SK-N-SH treated with all-trans-retinoic acid at 6 μM for 48 hours (cell line): ENCODE results near the gene SMKR1.

Experiments
- ATAC-seq: fragments of 200-7000 bp; cut with Tn5 transposase; 3 replicates; pipeline ENCODE4 v1.9.1; 2020; ENCODE audit warnings: mild to moderate bottlenecking, moderate library complexity
- ARNTL ChIP-seq: fragments of 450-650 bp; formaldehyde crosslinking; IDR thresholded peaks from 2 replicates; pipeline ENCODE4 v1.5.0; 2020; ENCODE audit warnings: low read depth, mild to moderate bottlenecking, moderate library complexity, borderline replicate concordance
- BACH2 ChIP-seq: fragments of 250-450 bp; sonication (Bioruptor Pico); IDR thresholded peaks from 2 replicates; pipeline ENCODE4 v1.9.0; 2021; ENCODE audit warnings: mild to moderate bottlenecking, borderline replicate concordance
- CREB5 ChIP-seq: fragments of 250-450 bp; sonication (Bioruptor Pico); IDR thresholded peaks from 2 replicates; pipeline ENCODE4 v1.5.1; 2020; ENCODE audit warnings: low read depth, mild to moderate bottlenecking, moderate library complexity
- CSDC2 ChIP-seq: fragments of 250-450 bp; sonication (Bioruptor Pico); IDR thresholded peaks from 2 replicates; pipeline ENCODE4 v1.5.0; 2020; ENCODE audit warnings: mild to moderate bottlenecking, moderate library complexity
- CSRNP3 ChIP-seq: fragments of 250-450 bp; sonication (Bioruptor Pico); IDR thresholded peaks from 2 replicates; pipeline ENCODE4 v1.5.1; 2021; ENCODE audit warnings: mild to moderate bottlenecking, moderate library complexity
- ESRRG ChIP-seq: fragments of 250-450 bp; sonication (Bioruptor Pico); IDR thresholded peaks from 2 replicates; pipeline ENCODE4 v1.6.1; 2021; ENCODE audit warnings: mild to moderate bottlenecking
- GLIS3 ChIP-seq: fragments of 250-450 bp; sonication (Bioruptor Pico); IDR thresholded peaks from 2 replicates; pipeline ENCODE4 v1.5.0; 2020; ENCODE audit warnings: mild to moderate bottlenecking, moderate library complexity
- ISL1 ChIP-seq: fragments of 250-450 bp; sonication (Bioruptor Pico); IDR thresholded peaks from 2 replicates; pipeline ENCODE4 v2.1.2; 2022; ENCODE audit warnings: mild to moderate bottlenecking, moderate library complexity
- OSR1 ChIP-seq: fragments of 250-450 bp; sonication (Bioruptor Pico); IDR thresholded peaks from 2 replicates; pipeline ENCODE4 v1.8.0; 2022; ENCODE audit warnings: moderate library complexity, mild to moderate bottlenecking, inconsistent platforms
- PATZ1 ChIP-seq: fragments of 250-450 bp; sonication (Bioruptor Pico); IDR thresholded peaks from 2 replicates; pipeline ENCODE4 v1.8.0; 2020; ENCODE audit warnings: mild to moderate bottlenecking, moderate library complexity, borderline replicate concordance
- POU6F1 ChIP-seq: fragments of 250-450 bp; sonication (Bioruptor Pico); IDR thresholded peaks from 2 replicates; pipeline ENCODE4 v1.8.0; 2021; ENCODE audit warnings: low read depth, mild to moderate bottlenecking, moderate library complexity, borderline replicate concordance
- RARB ChIP-seq: fragments of 250-450 bp; sonication (Bioruptor Pico); IDR thresholded peaks from 2 replicates; pipeline ENCODE4 v1.8.0; 2021; ENCODE audit warnings: mild to moderate bottlenecking, moderate library complexity
- SNAI2 ChIP-seq: fragments of 250-450 bp; sonication (Bioruptor Pico); IDR thresholded peaks from 2 replicates; pipeline ENCODE4 v1.5.0; 2020; ENCODE audit warnings: mild to moderate bottlenecking, moderate library complexity
- TCF4 ChIP-seq: fragments of 250-450 bp; sonication (Bioruptor Pico); IDR thresholded peaks from 2 replicates; pipeline ENCODE4 v1.8.0; 2021; ENCODE audit warnings: mild to moderate bottlenecking, moderate library complexity, borderline replicate concordance
- TOX ChIP-seq: fragments of 250-450 bp; sonication (Bioruptor Pico); IDR thresholded peaks from 2 replicates; pipeline ENCODE4 v1.8.0; 2021; ENCODE audit warnings: mild to moderate bottlenecking, moderate library complexity, borderline replicate concordance
- TSHZ2 ChIP-seq: fragments of 250-450 bp; sonication (Bioruptor Pico); IDR thresholded peaks from 2 replicates; pipeline ENCODE4 v1.5.0; 2020; ENCODE audit warnings: mild to moderate bottlenecking, moderate library complexity
- ZC3H10 ChIP-seq: fragments of 250-450 bp; sonication (Bioruptor Pico); IDR thresholded peaks from 2 replicates; pipeline ENCODE4 v1.5.1; 2021; ENCODE audit warnings: mild to moderate bottlenecking, moderate library complexity
- ZFP3 ChIP-seq: fragments of 250-450 bp; sonication (Bioruptor Pico); IDR thresholded peaks from 2 replicates; pipeline ENCODE4 v1.5.0; 2020; ENCODE audit warnings: mild to moderate bottlenecking, moderate library complexity
- ZFP30 ChIP-seq: fragments of 450-650 bp; formaldehyde crosslinking; IDR thresholded peaks from 2 replicates; pipeline ENCODE4 v1.5.0; 2022; ENCODE audit warnings: mild to moderate bottlenecking, moderate library complexity
- ZNF565 ChIP-seq: fragments of 450-650 bp; formaldehyde crosslinking; conservative IDR thresholded peaks from 2 replicates; pipeline ENCODE4 v1.5.0; 2020; ENCODE audit warnings: low read depth, mild to moderate bottlenecking, moderate library complexity
- ZNF70 ChIP-seq: fragments of 450-650 bp; formaldehyde crosslinking; IDR thresholded peaks from 2 replicates; pipeline ENCODE4 v1.5.0; 2020; ENCODE audit warnings: mild to moderate bottlenecking, moderate library complexity
- ZNF8 ChIP-seq: fragments of 450-650 bp; formaldehyde crosslinking; IDR thresholded peaks from 2 replicates; pipeline ENCODE4 v1.5.0; 2020; ENCODE audit warnings: mild to moderate bottlenecking, moderate library complexity

The SMKR1 gene

GRCh38 chr7:129538790-129539189 lies 36.5 kb downstream of the SMKR1 start (continued):
- TF ChIP-seq ESRRG (CRISPR knock-in tag), result no peak

GRCh38 chr7:129540340-129540739 lies 38.0 kb downstream of the SMKR1 start:
- no peak for ATAC-seq
- TF ChIP-seq TOX (CRISPR knock-in tag) (no peak), BACH2 (CRISPR knock-in tag) (no peak)

- no peak for ATAC-seq
- TF ChIP-seq CSRNP3 (CRISPR knock-in tag) (no peak), ZNF8 (CRISPR knock-in tag) (no peak), ZC3H10 (no peak)
- TF ChIP-seq, all 23 proteins: peak for 0
Measured at GRCh38 chr7:129544700-129545099, 42.4 kb downstream of the SMKR1 start.

- peak; percentile 18; the same call in 1 of the 2 replicates for TF ChIP-seq TSHZ2 (CRISPR knock-in tag)
- TF ChIP-seq CREB5 (CRISPR knock-in tag), result no peak
- peak; percentile 89 for TF ChIP-seq TCF4
- ATAC-seq, result no peak; the same call in 2 of the 3 replicates
Measured at GRCh38 chr7:129550693-129551360, 48.5 kb downstream of the SMKR1 start.

GRCh38 chr7:129553899-129554461 lies 51.6 kb downstream of the SMKR1 start:
- ATAC-seq, result peak; percentile 81
- TF ChIP-seq RARB (CRISPR knock-in tag), result no peak
- no peak for TF ChIP-seq SNAI2 (CRISPR knock-in tag)
- TF ChIP-seq ZNF70, result no peak
- no peak for TF ChIP-seq CSDC2
- TF ChIP-seq ZNF565 (CRISPR knock-in tag), result no peak
- TF ChIP-seq ZFP30 (CRISPR knock-in tag), result no peak
- TF ChIP-seq BACH2 (CRISPR knock-in tag), result no peak
- TF ChIP-seq CSRNP3 (CRISPR knock-in tag), result no peak
- no peak for TF ChIP-seq OSR1 (CRISPR knock-in tag)
- TF ChIP-seq GLIS3 (CRISPR knock-in tag), result no peak
- TF ChIP-seq ISL1, result no peak
- no peak for TF ChIP-seq TCF4
- no peak for TF ChIP-seq ZFP3 (CRISPR knock-in tag)
- no peak for TF ChIP-seq PATZ1 (CRISPR knock-in tag)
- no peak for TF ChIP-seq CREB5 (CRISPR knock-in tag)
- TF ChIP-seq ARNTL, result no peak
- no peak for TF ChIP-seq POU6F1 (CRISPR knock-in tag)
- no peak for TF ChIP-seq ESRRG (CRISPR knock-in tag)
